Spinal cord (tissue), 10 donors: ENCODE measurements around the gene ALKAL2. TPM values are rescaled to one million over a fixed set of nuclear protein-coding genes. Genes with fewer than 3 reads are reported as not detected.

ENCODE experiments used
- DNase-seq, 6 donors: peaks; one replicate each; pipeline versions ENCODE4 v3.0.0 to v3.0.0-alpha.2; 2013 to 2015; ENCODE audit warnings: low spot score in 6 of 6, low read depth in 4 of 6
- H3K27ac ChIP-seq: one replicate; pipeline ENCODE4 v1.5.1; 2013; ENCODE audit warnings: low read depth, low read length, control low read depth
- H3K27me3 ChIP-seq: one replicate; pipeline ENCODE4 v1.6.1; 2013; ENCODE audit warnings: low read length; ENCODE audit not compliant: control insufficient read depth, insufficient read depth
- H3K36me3 ChIP-seq: one replicate; pipeline ENCODE4 v1.6.1; 2013; ENCODE audit warnings: low read length; ENCODE audit not compliant: control insufficient read depth, insufficient read depth
- H3K4me1 ChIP-seq: one replicate; pipeline ENCODE4 v1.6.1; 2013; ENCODE audit warnings: low read length; ENCODE audit not compliant: control insufficient read depth, insufficient read depth
- H3K4me3 ChIP-seq: one replicate; pipeline ENCODE4 v1.5.1; 2013; ENCODE audit warnings: low read depth, low read length, control low read depth
- H3K9me3 ChIP-seq: one replicate; pipeline ENCODE4 v1.6.1; 2013; ENCODE audit warnings: low read length; ENCODE audit not compliant: control insufficient read depth, insufficient read depth
- WGBS: methylation state at CpG from one replicate; pipeline ENCODE4 v1.1.5; 2013; ENCODE audit warnings: missing lambda C conversion rate; ENCODE audit not compliant: insufficient coverage; 5-methylcytosine and 5-hydroxymethylcytosine counted together
- polyA plus RNA-seq, 2 donors: library from polyadenylated mRNA; unstranded; fragments of 120-200 nt; gene quantifications; one replicate each; pipeline ENCODE4 v1.2.1, GENCODE V29; 2013; ENCODE audit not compliant: insufficient read length in 2 of 2
- total RNA-seq, 2 donors: library from RNA; depleted of rRNA in 1 of 2; stranded (reverse); fragments of 120-200 nt in 1 of 2; fragments of >200 nt in 1 of 2; gene quantifications; one replicate each; pipeline versions ENCODE4 v1.2.3 to v1.2.4, GENCODE V29; 2013 to 2014
- donor health status: healthy.

The ALKAL2 gene
- total and polyA plus RNA-seq, 4 donors, result 0.88 to 5.3 (median 3.4) TPM

DNA sequence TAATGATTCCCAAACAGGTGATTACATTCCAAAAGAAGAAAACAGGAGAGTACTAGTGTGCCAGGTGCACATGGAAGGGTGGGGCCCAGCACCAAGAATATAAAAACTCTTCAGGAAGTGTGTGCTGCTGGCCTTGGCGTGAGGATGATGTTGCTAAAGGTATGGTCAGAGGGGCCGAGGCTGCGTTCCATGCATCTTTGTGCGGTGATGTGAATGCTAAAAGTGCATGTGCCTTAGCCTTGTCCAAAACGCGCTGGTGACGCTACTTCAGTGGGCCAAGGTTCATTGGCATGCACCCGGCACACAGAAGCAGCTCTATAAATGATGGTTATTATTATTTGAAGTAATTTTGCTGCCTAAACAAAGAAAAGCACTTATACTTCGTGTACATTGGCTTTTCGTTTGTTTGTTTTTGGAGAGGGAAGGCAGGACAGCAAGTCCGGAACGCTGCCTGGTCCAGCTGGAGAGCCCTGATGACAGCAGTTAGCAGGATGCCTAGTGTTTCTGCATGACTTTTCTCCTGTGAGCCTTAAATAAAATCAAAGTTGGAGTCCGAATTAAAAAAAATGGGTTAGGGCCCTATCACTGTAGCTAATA lies 2.9 kb downstream of the ALKAL2 start:
- peaks cover 11% of the 10 kb centered on the region for H3K36me3 ChIP-seq
- no peak overlapping the region for H3K27ac ChIP-seq
- H3K4me3 ChIP-seq, result no peak overlapping the region
- peaks cover 46% of the 10 kb centered on the region for H3K27me3 ChIP-seq
- DNase-seq, result peak in 1 of 6 donors; percentile 4
- H3K9me3 ChIP-seq, result no peaks in the 10 kb centered on the region
- WGBS, result 61% methylated on average over 12 of the region's 13 CpGs
- H3K4me1 ChIP-seq, result peaks cover 19% of the 10 kb centered on the region

DNA sequence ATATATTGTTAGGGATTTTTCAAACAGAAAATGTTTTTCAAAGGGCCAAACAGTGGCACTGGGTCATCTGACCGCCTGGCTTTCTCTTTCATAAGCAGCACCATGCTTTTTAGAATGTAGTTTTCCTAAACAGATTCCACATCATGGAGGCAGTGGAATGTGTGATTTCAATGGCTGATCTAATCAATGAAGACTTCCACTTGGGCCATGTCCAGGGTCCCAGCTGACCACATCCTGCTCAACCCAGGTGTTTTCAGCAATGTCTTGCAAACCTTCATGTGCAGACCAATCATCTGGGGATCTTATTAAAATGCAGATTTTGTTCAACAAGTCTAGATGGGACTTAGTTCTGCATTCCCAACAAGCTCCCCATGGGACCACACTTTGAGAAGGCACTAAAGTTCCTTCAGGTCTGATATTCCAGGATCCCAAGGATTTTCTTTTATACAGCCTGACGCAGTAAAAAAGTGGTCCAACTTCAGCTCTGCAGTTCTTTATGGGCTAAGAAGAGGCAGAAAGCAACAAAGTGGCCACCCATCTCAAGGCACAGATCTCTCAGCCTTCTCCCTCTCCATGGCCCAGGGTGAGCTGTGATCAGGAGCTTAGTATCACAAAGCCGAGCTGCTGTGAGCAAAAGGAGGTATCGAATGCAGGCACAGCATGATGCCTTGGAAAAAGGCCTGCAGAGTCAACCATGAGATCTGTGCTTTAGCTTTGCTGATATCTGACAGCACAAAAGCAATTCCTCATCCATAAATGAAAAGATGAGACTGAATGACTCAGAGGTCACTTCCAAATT lies 3.7 kb downstream of the ALKAL2 start:
- DNase-seq, result no peak
- H3K9me3 ChIP-seq, result no peaks in the 10 kb centered on the region
- WGBS, result 58% methylated on average over 2 of the region's 4 CpGs
- peaks cover 11% of the 10 kb centered on the region for H3K4me1 ChIP-seq
- no peak overlapping the region for H3K27ac ChIP-seq
- H3K4me3 ChIP-seq, result no peak overlapping the region
- peaks cover 39% of the 10 kb centered on the region for H3K27me3 ChIP-seq
- peaks cover 11% of the 10 kb centered on the region for H3K36me3 ChIP-seq

DNA sequence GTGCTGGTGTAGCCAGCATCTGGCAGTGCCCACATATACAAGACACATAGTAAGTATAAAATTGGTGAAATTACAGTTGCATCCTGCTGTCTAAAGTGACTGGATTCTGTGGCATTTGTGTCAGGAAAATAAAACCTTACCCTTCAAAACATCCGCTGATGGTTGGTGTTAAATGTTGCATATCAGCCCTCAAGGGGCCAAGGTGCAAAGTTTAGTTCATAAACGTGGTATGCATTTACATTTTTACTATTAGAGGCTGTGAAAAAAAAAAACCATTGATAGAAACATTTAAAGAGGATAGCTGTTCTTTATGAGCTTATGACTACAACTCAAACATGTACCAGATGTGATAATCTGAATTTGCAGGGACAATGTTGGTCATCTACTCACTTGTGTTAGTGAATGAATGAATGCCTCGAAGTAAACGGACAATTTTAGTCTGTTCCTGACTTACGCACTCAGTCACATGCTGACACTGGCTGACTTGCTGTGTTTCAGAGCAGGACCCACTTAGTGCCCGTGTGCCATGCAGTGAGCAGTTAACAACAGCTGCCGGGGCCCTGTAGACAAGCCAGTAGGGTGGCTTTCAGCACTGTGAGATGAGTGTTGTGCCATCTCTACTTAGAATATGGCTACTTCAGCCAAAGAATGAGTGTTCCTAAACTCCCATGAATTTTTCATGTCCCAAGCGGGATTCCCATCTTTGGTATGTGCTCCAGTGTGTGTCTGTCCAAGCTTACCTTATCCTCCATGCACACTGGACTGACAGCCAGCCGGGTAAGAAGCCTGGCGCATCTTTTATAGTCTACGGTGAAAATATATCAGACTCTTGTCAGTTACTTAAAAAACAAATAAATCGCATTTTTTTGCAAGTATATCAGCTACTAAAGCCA lies 5.3 kb downstream of the ALKAL2 start:
- Histone ChIP-seq H3K9me3 (no peaks in the 10 kb centered on the region), H3K27me3 (peaks cover 35% of the 10 kb centered on the region), H3K36me3 (peaks cover 14% of the 10 kb centered on the region), H3K27ac (no peak overlapping the region), H3K4me1 (peaks cover 8% of the 10 kb centered on the region), H3K4me3 (no peak overlapping the region)
- 94% methylated on average over 10 of the region's 12 CpGs for WGBS
- no peak for DNase-seq

DNA sequence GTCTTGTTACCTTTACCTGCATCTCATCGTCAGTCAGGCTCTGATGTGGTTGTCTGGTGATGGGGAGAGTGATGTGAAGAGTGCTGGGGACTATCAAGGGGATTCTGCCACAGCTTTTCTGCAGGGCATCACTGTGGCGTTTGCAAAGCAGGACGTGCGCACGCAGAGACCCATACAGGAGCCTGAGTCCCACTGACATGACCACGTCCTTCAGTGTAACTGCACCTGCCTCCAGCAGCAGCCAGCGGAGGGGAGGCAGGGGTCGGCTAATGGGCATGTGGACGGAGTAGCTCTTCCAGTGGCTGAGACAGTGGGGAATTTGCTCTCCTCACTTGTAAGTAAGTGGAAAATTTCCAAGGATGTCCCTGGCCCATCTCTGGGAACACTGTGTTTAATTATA lies 6.5 kb downstream of the ALKAL2 start:
- Histone ChIP-seq H3K27ac (no peak overlapping the region), H3K4me1 (no peaks in the 10 kb centered on the region), H3K27me3 (peaks cover 24% of the 10 kb centered on the region), H3K4me3 (no peak overlapping the region), H3K9me3 (no peaks in the 10 kb centered on the region), H3K36me3 (peaks cover 20% of the 10 kb centered on the region)
- 94% methylated on average over 6 of the region's 9 CpGs for WGBS
- DNase-seq, result no peak

DNA sequence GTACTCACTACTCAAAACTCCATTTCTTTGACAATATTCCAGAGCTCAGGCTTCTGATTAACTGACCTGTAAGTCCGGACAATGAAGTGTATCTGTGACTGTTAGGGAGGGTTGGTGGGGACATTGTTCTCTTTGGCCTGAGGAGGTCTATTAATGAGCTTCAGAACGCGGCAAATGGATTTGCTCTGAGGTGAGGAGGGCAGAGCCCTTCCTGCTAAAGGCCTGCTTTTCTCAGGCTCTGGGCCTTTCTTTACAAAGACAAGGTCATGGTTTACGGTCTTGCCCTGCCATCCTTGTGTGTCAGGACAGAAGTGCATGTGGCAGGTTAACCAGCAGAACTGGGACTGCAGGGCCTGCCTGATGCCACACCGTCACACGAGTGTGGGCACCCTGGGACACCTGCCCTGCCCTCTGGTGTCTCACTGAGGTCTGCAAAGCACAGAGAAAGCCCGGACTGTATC lies 7.2 kb downstream of the ALKAL2 start:
- WGBS, result 64% methylated on average over 6 of the region's 7 CpGs
- no peaks in the 10 kb centered on the region for H3K9me3 ChIP-seq
- H3K27me3 ChIP-seq, result peaks cover 17% of the 10 kb centered on the region
- H3K27ac ChIP-seq, result no peak overlapping the region
- H3K4me3 ChIP-seq, result no peak overlapping the region
- no peak for DNase-seq
- H3K36me3 ChIP-seq, result peaks cover 25% of the 10 kb centered on the region
- no peaks in the 10 kb centered on the region for H3K4me1 ChIP-seq

DNA sequence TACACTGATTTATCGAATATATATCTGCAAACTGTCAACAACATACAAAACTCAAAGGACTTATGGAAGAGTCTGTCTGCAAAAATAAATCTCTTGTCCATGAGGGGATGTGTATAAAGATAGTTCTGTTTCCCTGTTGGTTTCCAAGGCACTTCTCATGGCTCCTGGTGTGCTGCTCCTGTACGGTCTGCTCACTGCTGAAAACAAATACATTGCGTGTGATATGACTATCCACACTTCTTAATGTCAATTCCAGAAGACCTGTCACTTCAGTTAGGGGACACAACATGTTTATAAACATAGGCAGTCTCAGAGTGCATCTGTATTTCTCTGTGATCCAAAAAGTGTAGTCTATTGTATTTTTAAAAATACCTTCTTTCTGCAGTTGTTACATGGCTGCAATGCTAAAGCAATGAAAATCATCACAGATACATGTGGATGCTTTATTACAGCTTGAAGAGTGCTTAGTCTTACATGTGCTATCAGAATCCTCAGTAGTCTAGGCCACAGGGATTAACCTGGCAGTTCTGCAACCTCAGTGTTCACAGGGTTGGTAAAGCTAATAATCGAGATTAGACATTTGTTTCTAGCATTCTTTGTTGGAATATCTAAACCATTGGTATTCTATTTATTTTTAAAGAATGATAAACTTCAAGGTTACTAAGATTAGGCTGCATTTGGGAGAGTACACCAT lies 7.8 kb downstream of the ALKAL2 start:
- Histone ChIP-seq H3K4me3 (no peak overlapping the region), H3K36me3 (peaks cover 25% of the 10 kb centered on the region), H3K27ac (no peak overlapping the region)

DNA sequence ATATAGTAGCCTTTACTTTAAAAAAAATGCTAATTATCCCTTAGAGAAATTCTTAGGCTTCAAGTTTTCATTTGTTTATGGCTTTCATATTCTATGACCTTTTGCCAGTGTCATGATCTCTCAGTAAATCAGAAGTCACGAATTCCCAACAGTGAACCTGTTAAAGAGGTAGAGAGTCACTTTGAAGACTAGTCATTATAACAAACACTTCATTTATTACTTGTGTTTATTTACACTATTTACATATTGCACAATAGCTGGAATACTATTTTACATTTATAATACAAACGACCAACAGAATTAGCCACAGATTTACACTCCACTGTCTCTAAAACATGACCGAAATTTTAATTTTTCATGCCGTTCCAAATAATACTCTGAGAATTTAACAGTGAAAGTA lies 8.5 kb downstream of the ALKAL2 start:
- no peaks in the 10 kb centered on the region for H3K4me1 ChIP-seq
- H3K27me3 ChIP-seq, result peaks cover 5% of the 10 kb centered on the region
- no CpG with 5 or more reads among the region's 4 CpGs for WGBS
- H3K36me3 ChIP-seq, result peaks cover 25% of the 10 kb centered on the region
- no peak overlapping the region for H3K27ac ChIP-seq
- no peaks in the 10 kb centered on the region for H3K9me3 ChIP-seq
- no peak for DNase-seq
- no peak overlapping the region for H3K4me3 ChIP-seq

More for the DNA sequence above, 7.8 kb downstream of the ALKAL2 start:
- no peaks in the 10 kb centered on the region for H3K9me3 ChIP-seq
- H3K27me3 ChIP-seq, result peaks cover 12% of the 10 kb centered on the region
- DNase-seq, result no peak
- H3K4me1 ChIP-seq, result no peaks in the 10 kb centered on the region
- no CpG with 5 or more reads among the region's 4 CpGs for WGBS

DNA sequence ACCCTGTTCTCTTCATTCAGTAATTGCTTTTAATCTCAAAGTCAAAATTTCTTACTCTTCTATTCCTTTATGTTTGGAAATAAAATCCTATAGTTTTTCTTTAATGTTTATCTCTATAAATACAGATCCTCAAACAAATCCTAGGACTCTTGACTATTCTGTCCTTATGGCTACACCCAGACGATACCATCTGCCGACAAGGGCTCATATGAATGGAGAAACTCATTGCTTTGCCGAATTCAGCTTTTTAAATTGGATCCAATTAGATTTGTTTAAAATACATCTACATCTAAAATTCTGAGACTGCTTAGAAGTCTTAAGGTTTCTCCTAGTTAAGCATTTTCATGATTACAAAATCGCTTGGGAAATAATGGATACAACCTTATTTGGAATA lies 9.0 kb downstream of the ALKAL2 start:
- H3K36me3 ChIP-seq, result peaks cover 25% of the 10 kb centered on the region
- no peaks in the 10 kb centered on the region for H3K4me1 ChIP-seq
- H3K4me3 ChIP-seq, result no peak overlapping the region
- WGBS, result no CpG with 5 or more reads among the region's 4 CpGs
- H3K27me3 ChIP-seq, result peaks cover under 1% of the 10 kb centered on the region
- peak in 1 of 6 donors; percentile 57 for DNase-seq
- H3K9me3 ChIP-seq, result no peaks in the 10 kb centered on the region
- no peak overlapping the region for H3K27ac ChIP-seq

DNA sequence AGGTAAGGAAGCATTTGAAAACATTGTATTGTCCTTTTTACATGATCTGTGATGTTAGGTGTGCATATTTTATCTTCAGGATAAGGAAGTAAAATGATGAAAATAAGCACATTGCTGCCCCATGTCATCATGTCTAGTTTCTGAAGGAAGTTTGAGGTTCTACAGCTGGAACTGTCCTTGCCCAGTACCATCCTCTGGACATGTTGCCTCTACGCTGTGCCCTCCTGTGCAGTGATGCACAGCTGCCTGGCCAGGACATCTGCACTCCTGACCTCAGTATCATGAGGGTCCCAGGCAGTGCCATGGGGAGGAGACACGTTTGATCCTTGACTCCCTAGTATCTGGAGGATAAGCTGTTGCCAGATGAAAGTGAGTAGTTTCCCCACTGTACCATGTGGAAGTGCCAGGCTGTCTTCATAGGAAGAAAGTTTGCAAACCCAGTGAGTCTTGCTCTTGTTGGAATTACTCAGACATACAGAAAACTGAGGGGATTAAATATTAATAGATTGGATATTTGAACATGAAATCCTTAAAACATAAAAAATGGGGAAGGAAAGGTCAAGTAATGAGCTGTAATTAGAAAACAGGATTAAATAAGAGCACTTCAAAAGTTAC lies 9.5 kb downstream of the ALKAL2 start:
- no peak for DNase-seq
- Histone ChIP-seq H3K36me3 (peaks cover 25% of the 10 kb centered on the region), H3K4me1 (no peaks in the 10 kb centered on the region), H3K27me3 (no peaks in the 10 kb centered on the region), H3K9me3 (no peaks in the 10 kb centered on the region), H3K4me3 (no peak overlapping the region), H3K27ac (no peak overlapping the region)
- 100% methylated on average over 1 of the region's 2 CpGs for WGBS
